ENCODE data around the gene ALDH8A1.
"Not testable (repeated sequence)": the region's sequence is repeated elsewhere in the genome, so short reads cannot be mapped to it uniquely, and the experiment has no call there.

Gene ALDH8A1

GRCh38 chr6:134908906-134909516 lies 40.9 kb downstream of the ALDH8A1 start:
- TF ChIP-seq CTCF (IDR thresholded peaks at IDR 0.05; ENCODE audit: control insufficient read depth, extremely low read depth, insufficient read depth): no peak
- DNase-seq (ENCODE audit: low read depth): no peak
- H3K4me3 ChIP-seq (ENCODE audit: low read depth, low read length): no peak overlapping the region

- not testable (repeated sequence) for DNase-seq (ENCODE audit: low read depth); H3K4me3 ChIP-seq (ENCODE audit: low read depth, low read length)
Measured at GRCh38 chr6:134904731-134905130, 45.2 kb downstream of the ALDH8A1 start.

- no peak overlapping the region for H3K4me3 ChIP-seq (ENCODE audit: low read depth, low read length)
- no peak for DNase-seq (ENCODE audit: low read depth)
- no peak for TF ChIP-seq CTCF (IDR thresholded peaks at IDR 0.05; ENCODE audit: control insufficient read depth, extremely low read depth, insufficient read depth)
Measured at GRCh38 chr6:134903448-134903847, 46.5 kb downstream of the ALDH8A1 start.

GRCh38 chr6:134902936-134903335 lies 47.0 kb downstream of the ALDH8A1 start:
- no peak for TF ChIP-seq CTCF (IDR thresholded peaks at IDR 0.05; ENCODE audit: control insufficient read depth, extremely low read depth, insufficient read depth)
- no peak overlapping the region for H3K4me3 ChIP-seq (ENCODE audit: low read depth, low read length)
- no peak for DNase-seq (ENCODE audit: low read depth)

- DNase-seq (ENCODE audit: low read depth): no peak
Measured at GRCh38 chr6:134902074-134902861, 47.6 kb downstream of the ALDH8A1 start.

GRCh38 chr6:134898575-134898974 lies 51.3 kb downstream of the ALDH8A1 start:
- DNase-seq (ENCODE audit: low read depth): no peak
- no peak for TF ChIP-seq CTCF (IDR thresholded peaks at IDR 0.05; ENCODE audit: control insufficient read depth, extremely low read depth, insufficient read depth)
- no peak overlapping the region for H3K4me3 ChIP-seq (ENCODE audit: low read depth, low read length)

More at GRCh38 chr6:134902074-134902861, 47.6 kb downstream of the ALDH8A1 start:
- H3K4me3 ChIP-seq (ENCODE audit: low read depth, low read length): no peak overlapping the region
- TF ChIP-seq CTCF (IDR thresholded peaks at IDR 0.05; ENCODE audit: control insufficient read depth, extremely low read depth, insufficient read depth): no peak

GRCh38 chr6:134898166-134898565 lies 51.7 kb downstream of the ALDH8A1 start:
- not testable (repeated sequence) for H3K4me3 ChIP-seq (ENCODE audit: low read depth, low read length)

GRCh38 chr6:134896910-134897309 lies 53.0 kb downstream of the ALDH8A1 start:
- TF ChIP-seq CTCF (IDR thresholded peaks at IDR 0.05; ENCODE audit: control insufficient read depth, extremely low read depth, insufficient read depth): no peak
- no peak for DNase-seq (ENCODE audit: low read depth)
- no peak overlapping the region for H3K4me3 ChIP-seq (ENCODE audit: low read depth, low read length)

More at GRCh38 chr6:134898166-134898565, 51.7 kb downstream of the ALDH8A1 start:
- DNase-seq (ENCODE audit: low read depth): not testable (repeated sequence)
